ENCODE results near the gene CYBB.

The CYBB gene

DNA sequence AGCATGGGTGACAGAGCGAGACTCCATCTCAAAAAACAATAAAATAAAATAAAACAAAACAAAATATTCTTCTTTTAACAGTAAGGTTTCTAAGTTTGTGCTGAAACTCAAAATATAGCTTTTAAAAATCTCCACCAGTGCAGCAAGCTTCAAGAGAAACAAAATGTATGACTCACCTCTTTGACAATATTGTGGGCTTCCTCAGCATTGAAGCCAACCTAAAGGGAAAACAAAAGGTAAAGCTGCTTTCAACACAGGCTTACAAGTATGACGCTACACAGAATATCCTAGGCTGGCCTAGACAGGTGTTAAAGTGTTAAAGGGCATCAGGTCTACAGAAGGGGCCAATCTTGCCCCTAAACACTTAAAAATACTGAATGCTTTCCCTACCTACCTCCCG is 66.3 kb downstream of the CYBB start:
- DNase-seq = no peak

DNA sequence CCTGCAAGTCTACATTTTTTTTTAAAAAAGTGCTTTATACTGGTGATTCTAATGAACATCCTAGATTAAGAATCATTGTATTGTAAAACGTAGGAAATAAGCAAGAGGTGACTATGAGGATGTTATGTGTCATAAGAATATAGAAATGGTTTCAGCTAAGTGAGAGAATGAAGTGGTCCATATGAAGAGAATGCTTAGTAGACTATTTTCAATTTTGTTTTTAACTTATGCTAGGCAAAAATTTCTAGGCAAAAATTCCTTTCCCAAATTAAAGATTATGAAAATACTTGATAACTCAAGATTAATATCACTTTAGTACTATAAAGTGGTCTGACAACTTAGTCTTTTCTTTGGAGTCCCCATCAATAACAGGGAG is 66.7 kb downstream of the CYBB start:
- no peak for DNase-seq

DNA sequence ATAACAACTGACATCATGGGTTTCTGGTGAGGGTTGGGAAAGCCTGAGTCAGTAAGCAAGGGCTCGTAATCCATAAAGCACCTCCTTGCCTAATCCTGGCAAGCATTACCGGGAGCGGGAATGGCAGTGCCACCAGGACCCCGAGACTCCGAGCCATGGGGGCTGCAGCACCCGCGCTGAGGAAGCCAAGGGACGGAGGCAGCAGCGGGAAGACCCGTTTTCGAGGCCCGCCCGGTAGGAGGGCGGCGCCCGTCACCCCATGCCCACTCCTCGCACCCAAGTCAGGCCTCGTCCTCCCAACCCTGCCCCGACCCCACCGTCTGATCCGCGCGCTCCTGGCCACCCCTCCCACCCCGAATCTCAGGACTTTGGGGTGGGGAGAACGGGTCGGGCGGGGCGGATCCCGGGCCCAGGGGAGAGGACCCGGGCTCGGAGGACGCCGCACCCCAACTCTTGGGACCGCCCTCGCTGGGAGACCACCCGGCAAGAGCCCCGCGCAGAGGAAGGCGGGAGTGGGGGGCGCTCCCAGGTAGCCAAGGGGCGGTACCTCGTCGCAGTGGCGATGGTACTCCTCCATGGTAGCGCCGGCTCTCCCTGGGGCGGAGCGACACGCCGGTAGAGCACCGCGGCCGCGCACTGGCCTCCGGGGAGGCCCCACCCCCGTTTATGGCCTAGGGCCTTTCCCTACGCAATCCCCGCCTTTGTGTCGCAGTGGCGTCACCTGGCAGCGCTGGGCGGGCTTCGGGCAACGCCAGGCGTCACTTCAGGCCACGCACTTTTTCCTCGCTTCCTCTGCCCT is 67.3 kb downstream of the CYBB start, which contains the start of gene DYNLT3:
TSS of gene DYNLT3 (minus strand) at position 638 of the 799 bp plus-strand sequence. CDS start at position 577, 61 bp downstream.
- DNase-seq = peak; percentile 29

DNA sequence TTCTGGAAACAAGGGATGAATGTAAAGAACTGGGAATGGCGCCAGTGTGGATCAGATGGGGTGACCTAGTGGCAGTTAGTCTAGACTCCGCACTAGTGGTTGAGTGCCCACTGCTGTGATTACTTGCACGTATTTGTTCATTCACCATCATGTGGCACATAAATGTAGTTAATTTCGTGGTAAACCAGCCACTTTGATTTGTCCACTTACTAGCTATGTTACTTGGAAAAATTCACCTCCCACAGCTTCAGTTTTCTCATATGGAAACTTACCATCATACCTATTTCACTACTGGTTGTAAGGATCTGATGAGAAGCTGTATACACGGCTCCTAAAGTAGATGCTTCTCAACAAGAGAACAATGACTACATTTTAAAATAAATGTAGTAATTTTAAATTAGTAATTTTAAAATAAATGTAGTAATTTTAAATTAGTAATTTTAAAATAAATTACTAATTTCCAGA is 67.9 kb downstream of the CYBB start:
- DNase-seq = no peak

DNA sequence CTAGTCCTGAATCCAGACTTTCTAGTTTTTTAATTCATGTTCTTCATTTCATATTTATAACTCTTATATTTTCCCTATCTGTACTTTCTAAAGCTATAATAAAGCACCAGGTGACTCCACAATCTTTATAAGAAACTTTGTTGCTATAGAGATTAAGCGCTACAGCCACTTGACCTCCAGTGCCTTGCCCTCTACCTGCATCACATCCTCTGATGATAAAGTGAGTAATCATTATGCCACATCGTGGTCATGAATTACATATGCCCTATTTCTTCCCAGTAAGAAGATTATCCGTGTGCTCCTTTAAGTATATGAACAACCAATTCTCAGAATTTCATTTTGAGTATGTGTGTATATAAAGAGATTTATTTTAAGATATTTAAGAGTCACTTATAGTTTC is 74.3 kb downstream of the CYBB start:
- no peak for DNase-seq

DNA sequence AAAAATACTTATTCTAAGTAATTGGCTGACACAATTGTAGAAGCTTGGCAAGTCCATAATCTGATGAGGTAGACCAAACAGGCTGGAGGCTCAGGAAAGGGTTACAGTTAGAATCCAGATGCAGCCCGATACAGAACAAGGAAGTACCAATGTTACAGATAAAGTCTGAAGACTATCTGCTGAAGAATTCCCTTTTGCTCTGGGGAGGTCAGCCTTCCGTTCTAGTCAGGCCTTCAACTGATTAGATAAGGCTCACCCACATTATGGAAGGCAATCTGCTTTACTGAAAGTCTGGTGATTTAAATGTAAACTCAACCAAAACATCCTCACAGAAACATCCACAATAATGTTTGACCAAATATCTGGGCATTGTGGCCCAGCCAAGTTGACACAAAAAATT is 74.9 kb downstream of the CYBB start:
- DNase-seq = no peak

DNA sequence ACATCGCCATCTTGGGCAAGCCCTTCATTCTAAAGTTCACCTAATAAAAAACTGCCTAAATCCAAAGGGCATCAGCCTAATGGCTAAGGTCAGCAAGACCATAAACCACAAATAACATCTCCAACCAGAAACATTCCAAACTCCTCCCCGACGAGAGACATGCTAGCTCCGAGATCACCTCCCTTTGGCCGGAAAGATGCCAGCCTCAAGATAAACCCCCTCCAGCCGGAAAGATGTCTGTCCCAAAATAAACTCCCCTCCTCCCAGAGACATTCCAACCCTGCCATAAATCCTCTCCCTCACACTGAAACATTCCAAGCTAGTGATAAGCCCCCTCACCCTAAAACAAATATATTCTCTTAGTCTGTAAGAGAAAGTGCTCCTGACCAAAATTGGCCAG is 80.9 kb downstream of the CYBB start:
- no peak for DNase-seq

- no peak for DNase-seq
Observed at GRCh38 chrX:37862851-37863250, 83.0 kb downstream of the CYBB start.
